Measurements from ENCODE around the gene SNHG17. TPM values are rescaled to one million over a fixed set of nuclear protein-coding genes. Genes with fewer than 3 reads are reported as not detected.

Gene SNHG17
- total RNA-seq, 2 experiments from 2014 or later: 40.7 to 40.8 TPM

DNA sequence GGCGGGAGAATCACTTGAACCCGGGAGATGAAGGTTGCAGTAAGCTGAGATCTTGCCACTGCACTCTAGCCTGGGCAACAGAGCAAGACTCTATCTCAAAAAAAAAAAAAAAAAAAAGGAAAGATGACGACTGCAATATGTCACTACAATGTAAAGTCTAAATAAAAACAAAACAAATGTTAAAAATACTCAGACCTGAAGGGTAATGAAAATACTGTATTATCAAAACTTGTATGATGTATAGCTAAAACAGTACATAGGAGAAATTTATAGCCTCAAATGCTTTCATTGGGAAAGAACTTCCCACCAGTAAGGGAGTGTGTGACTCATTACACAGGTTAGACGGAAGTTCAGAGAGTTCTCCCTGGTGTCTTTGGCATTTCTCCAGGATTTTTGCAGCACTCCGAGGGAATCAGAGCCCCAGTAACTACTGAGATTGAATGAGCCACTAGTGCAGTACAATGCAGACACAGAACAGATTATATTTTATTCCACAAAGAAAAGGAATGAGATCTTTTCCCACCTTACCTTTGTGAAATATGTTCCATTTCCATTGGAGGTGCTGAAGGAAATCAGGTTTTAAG lies 25.0 kb upstream of the SNHG17 start:
- no peak for DNase-seq
- no peaks in the 10 kb centered on the region for H3K4me1 Mint-ChIP-seq
- H3K36me3 Mint-ChIP-seq (ENCODE audit: low read depth): no peaks in the 10 kb centered on the region
- H3K27ac Mint-ChIP-seq: no peak overlapping the region
- peaks cover 3% of the 10 kb centered on the region for H3K27me3 Mint-ChIP-seq
- H3K4me3 Mint-ChIP-seq: no peak overlapping the region
- CTCF ChIA-PET: interaction anchor here (0.7 to 0.9 kb wide), 2 partner anchors 12 to 13 kb away, joined by 3 read pairs; partner anchors contain the start of gene RALGAPB
- POLR2A ChIA-PET: no interaction called here
- no peaks in the 10 kb centered on the region for H3K9me3 Mint-ChIP-seq

DNA sequence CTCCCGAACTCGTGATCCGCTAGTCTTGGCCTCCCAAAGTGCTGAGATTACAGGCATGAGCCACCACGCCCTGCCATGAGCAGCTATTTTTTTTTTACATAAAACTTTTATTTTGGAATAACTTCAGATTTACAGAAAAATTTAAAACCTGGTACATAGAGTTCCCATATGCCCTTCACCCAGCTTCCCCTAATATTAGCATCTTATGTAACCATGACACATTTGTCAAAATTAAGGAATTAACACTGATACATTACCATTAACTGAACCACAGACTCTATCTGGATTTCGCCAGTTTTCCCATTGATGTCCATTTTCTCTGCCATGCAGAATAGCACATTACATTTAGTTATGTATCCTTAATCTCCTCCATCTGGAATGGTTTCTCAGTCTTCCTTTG lies 23.2 kb upstream of the SNHG17 start:
- CTCF ChIA-PET: interaction anchor here (1.7 kb wide), 1 partner anchor 12 kb away, joined by 15 read pairs; no protein-coding TSS in a partner anchor
- no peak overlapping the region for H3K4me3 Mint-ChIP-seq
- DNase-seq: no peak
- no peaks in the 10 kb centered on the region for H3K4me1 Mint-ChIP-seq
- peaks cover 3% of the 10 kb centered on the region for H3K27me3 Mint-ChIP-seq
- H3K27ac Mint-ChIP-seq: no peak overlapping the region
- POLR2A ChIA-PET: no interaction called here
- H3K36me3 Mint-ChIP-seq (ENCODE audit: low read depth): no peaks in the 10 kb centered on the region
- H3K9me3 Mint-ChIP-seq: no peaks in the 10 kb centered on the region

DNA sequence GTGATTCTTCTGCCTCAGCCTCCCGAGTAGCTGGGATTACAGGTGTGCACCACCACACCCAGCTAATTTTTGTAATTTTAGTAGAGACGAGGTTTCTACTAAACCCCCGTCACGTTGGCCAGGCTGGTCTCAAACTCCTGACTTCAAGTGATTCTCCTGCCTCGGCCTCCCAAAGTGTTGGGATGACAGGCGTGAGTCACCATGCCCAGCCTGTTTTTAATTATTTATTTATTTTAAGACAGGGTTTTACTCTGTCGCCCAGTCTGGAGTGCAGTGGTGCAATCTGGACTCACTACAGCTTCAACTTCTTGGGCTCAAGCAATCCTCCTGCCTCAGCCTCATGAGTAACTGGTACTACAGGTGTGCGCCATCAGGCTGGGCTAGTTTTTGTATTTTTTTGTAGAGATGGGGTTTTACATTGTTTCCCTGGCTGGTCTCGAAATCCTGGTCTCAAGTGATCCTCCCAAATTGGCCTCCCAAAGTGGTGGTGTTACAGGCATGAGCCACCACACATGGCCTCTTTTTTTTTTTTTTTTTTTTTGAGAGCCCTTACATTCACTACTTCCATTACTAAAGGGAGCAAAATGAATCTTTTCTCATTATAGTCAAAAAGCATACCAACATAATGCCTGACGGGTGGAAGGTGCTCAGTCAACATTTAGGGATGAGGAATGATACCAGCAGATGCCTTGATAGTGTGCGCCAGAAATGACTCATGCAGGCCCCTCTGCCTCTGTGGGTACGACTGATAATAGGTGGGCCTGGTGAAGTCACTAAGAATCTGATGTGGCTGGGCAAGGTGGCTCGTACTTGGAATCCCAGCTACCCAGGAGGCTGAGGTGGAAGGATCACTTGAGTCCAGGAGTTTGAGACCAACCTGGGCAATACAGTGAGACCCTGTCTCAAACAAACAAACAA lies 19.7 kb upstream of the SNHG17 start:
- Mint-ChIP-seq H3K27me3 (peaks cover 3% of the 10 kb centered on the region), H3K4me3 (no peak overlapping the region), H3K36me3 (ENCODE audit: low read depth) (peaks cover 10% of the 10 kb centered on the region), H3K27ac (no peak overlapping the region), H3K4me1 (peaks cover 2% of the 10 kb centered on the region), H3K9me3 (no peaks in the 10 kb centered on the region)
- no peak for DNase-seq
- CTCF ChIA-PET: interaction anchor here (1.1 to 1.7 kb wide), 2 partner anchors 9 to 20 kb away, joined by 4 to 5 read pairs; partner anchors contain the start of gene SNHG17
- POLR2A ChIA-PET: no interaction called here

- no peak overlapping the region for H3K27ac Mint-ChIP-seq
- H3K9me3 Mint-ChIP-seq: no peaks in the 10 kb centered on the region
- peaks cover 14% of the 10 kb centered on the region for H3K36me3 Mint-ChIP-seq (ENCODE audit: low read depth)
- H3K27me3 Mint-ChIP-seq: peaks cover 3% of the 10 kb centered on the region
- CTCF ChIA-PET: interaction anchor here (0.6 to 1.7 kb wide), 2 partner anchors 19 to 61 kb away, joined by 3 to 5 read pairs; partner anchors contain the start of gene SNHG17
- H3K4me1 Mint-ChIP-seq: peaks cover 6% of the 10 kb centered on the region
- DNase-seq: no peak
- H3K4me3 Mint-ChIP-seq: no peak overlapping the region
- POLR2A ChIA-PET: no interaction called here
These were observed 18.8 kb upstream of the SNHG17 start for GRCh38 chr20:38453941-38454340.

DNA sequence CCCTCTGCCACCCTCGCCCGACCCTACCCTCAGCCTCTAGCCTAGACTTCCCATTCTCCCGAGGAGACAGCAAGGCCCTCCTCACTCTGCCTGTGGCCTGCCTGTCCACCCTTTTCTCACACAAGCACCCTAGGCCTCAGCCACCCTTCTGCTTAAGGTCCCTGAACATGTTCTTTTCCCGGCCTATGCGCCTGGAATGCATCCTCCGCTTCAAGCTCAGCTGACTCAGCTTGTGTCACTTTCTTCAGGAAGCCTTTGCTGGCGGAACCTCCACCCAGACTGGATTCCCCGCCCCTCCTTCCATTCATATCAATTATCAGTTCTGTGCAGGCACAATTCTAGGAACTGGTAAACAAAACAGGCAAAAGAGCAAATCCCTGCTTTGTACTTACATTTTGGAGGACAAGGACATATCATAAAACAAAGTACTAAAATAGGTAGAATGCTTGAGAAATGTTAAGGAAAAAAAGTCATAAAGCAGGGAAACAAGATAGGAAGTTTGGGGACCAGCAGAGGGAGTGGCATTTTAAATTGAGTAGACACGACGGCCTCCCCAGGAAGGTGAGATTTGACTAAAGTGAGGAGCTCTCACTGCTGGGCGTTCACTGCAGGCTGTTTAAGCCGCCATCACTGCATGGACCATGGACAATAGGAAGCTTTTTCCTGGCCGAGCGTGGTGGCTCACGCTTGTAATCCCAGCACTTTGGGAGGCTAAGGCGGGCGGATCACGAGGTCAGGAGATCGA lies 17.9 kb upstream of the SNHG17 start:
- Mint-ChIP-seq H3K9me3 (no peaks in the 10 kb centered on the region), H3K4me3 (no peak overlapping the region), H3K27me3 (peaks cover 3% of the 10 kb centered on the region), H3K36me3 (ENCODE audit: low read depth) (peaks cover 14% of the 10 kb centered on the region), H3K4me1 (peaks cover 12% of the 10 kb centered on the region), H3K27ac (no peak overlapping the region)
- no peak for DNase-seq
- CTCF ChIA-PET: interaction anchor here (0.6 to 1.7 kb wide), 3 partner anchors 18 to 930 kb away, joined by 3 to 6 read pairs (median 5); partner anchors contain the start of gene SNHG17
- POLR2A ChIA-PET: no interaction called here

DNA sequence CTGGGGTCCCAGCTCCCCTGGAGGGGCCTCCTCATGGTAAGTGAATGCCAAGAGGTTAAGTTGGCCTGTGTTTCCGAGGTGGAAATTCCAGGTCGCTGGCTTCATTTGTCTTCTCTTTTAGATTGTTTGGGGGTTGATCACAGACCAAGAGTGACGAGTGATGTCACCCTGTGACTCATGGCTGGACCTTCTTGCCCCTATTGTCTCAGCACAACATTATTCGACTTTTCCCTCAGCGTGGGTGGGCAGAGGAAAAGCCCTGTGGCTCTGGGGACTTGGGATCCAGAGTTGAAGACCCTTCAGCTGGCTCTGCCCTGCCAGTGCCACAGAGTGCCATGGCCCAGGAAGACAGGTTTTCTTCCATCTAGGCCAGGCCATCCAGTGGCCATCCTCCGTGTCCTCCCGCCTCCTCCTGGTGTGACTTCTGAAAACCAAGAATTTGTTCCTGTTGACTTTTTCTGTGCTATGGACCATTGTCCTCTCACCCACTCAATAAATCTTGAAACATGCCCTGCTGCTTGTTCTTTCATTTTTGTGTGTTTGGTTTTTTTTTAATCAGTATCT lies 15.4 kb upstream of the SNHG17 start:
- H3K27ac Mint-ChIP-seq: no peak overlapping the region
- no peak overlapping the region for H3K4me3 Mint-ChIP-seq
- ChIA-PET POLR2A (no interaction called here), CTCF (interaction anchor here (1.0 to 1.9 kb wide), 2 partner anchors 15 to 16 kb away, joined by 3 to 4 read pairs; partner anchors contain the start of gene SNHG17)
- no peaks in the 10 kb centered on the region for H3K27me3 Mint-ChIP-seq
- peaks cover 29% of the 10 kb centered on the region for H3K4me1 Mint-ChIP-seq
- no peak for DNase-seq
- peaks cover 14% of the 10 kb centered on the region for H3K36me3 Mint-ChIP-seq (ENCODE audit: low read depth)
- H3K9me3 Mint-ChIP-seq: no peaks in the 10 kb centered on the region

GRCh38 chr20:38449046-38449445 lies 13.9 kb upstream of the SNHG17 start:
- Mint-ChIP-seq H3K27me3 (no peaks in the 10 kb centered on the region), H3K4me1 (peaks cover 31% of the 10 kb centered on the region), H3K4me3 (no peak overlapping the region), H3K27ac (no peak overlapping the region), H3K36me3 (ENCODE audit: low read depth) (peaks cover 14% of the 10 kb centered on the region), H3K9me3 (no peaks in the 10 kb centered on the region)
- no peak for DNase-seq
- POLR2A ChIA-PET: no interaction called here
- CTCF ChIA-PET: interaction anchor here (1.9 kb wide), 1 partner anchor 14 kb away, joined by 4 read pairs; the partner anchor contains the start of gene SNHG17

DNA sequence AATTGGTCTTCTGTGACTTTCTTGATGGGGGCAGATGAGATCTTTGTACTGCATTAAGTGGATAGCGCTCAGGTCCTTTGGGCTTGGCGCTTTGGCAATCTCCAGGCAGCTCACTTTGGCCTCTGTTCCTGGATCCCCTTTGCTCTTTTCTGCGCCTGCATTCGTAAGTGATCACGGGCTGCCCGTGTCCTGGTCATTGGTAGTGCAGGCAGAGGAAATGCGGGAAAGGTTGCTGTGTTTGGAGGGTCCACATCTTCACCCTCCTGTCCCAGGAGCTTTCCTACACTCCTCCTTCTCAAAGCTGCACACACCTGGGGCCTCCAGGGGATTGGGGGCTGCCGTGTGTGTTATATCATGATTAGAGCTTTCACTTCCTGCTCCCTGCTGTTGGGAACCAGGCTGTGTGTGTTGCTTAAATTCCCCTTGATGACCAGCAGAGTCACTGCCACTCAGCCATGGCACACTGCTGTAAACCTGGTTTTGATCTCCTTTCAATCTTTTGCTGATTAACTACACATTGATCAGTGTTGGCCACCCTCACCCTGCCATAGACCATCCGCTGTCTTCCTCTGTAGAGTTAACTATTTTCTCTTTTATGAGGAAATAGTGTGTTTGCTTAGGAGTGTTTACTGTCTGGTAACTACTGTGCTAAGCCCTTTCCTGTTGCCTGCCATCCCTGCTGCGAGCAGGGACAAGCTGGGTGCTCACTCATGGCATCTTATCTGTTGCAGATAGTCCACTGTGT lies 13.0 kb upstream of the SNHG17 start:
- H3K4me1 Mint-ChIP-seq: peaks cover 31% of the 10 kb centered on the region
- H3K9me3 Mint-ChIP-seq: no peaks in the 10 kb centered on the region
- ChIA-PET CTCF (interaction anchor here (0.6 to 1.7 kb wide), 4 partner anchors 13 to 475 kb away, joined by 3 to 27 read pairs (median 4); partner anchors contain the start of genes RALGAPB and SNHG17), POLR2A (interaction anchor here (3.2 kb wide), 1 partner anchor 13 kb away, joined by 23 read pairs; the partner anchor contains the start of gene SNHG17)
- no peak for DNase-seq
- no peaks in the 10 kb centered on the region for H3K27me3 Mint-ChIP-seq
- peak overlapping the region; percentile 82 for H3K27ac Mint-ChIP-seq
- peak overlapping the region; percentile 72 for H3K4me3 Mint-ChIP-seq
- H3K36me3 Mint-ChIP-seq (ENCODE audit: low read depth): peaks cover 14% of the 10 kb centered on the region

- peaks cover 14% of the 10 kb centered on the region for H3K36me3 Mint-ChIP-seq (ENCODE audit: low read depth)
- ChIA-PET CTCF (interaction anchor here (0.6 to 2.1 kb wide), 8 partner anchors 10 to 476 kb away, joined by 3 to 27 read pairs (median 4); partner anchors contain the start of genes RALGAPB and SNHG17), POLR2A (interaction anchor here (3.2 kb wide), 1 partner anchor 13 kb away, joined by 23 read pairs; the partner anchor contains the start of gene SNHG17)
- no peak for DNase-seq
- H3K27ac Mint-ChIP-seq: peak overlapping the region; percentile 82
- peaks cover 5% of the 10 kb centered on the region for H3K27me3 Mint-ChIP-seq
- peaks cover 31% of the 10 kb centered on the region for H3K4me1 Mint-ChIP-seq
- H3K4me3 Mint-ChIP-seq: peak overlapping the region; percentile 72
- H3K9me3 Mint-ChIP-seq: no peaks in the 10 kb centered on the region
These were observed 12.1 kb upstream of the SNHG17 start for GRCh38 chr20:38447251-38447661.

DNA sequence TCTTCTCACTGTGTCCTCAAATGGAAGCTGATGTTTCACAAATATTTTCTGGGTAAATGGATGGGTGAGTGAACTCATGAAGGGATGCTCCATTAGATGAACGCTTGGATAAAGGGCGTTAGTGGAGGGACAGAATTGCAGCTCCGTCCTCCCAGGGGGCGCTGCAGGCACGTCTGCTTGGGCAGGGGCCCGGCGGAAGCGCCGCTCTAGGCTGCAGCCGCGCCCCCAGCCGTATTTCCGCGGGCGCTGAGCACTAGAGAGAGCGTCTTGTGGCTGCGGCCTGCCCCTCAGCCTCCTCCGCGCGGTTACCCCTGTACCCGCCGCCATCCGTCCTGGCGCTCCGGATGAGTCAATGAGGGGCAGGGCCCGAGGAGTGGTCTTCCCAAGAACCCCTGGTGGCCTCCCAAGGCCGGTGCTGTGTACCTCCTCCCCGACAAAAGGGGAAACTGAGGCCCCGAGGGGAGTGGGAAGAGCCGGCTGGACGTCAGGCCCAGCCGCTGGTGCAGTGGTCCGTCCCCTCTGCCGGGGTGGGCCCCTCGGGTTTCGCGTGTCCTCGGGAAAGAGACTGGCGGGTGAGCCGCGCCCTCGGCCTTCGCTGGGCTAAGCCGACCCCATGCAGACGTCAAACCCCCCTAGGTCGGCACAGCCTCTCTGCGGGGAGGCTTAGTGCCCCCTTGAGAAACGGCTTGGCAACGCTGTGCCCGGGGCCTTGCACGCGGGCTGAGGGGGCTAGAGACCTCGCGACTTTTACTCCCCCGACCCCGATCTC lies 11.5 kb upstream of the SNHG17 start:
- peaks cover 5% of the 10 kb centered on the region for H3K27me3 Mint-ChIP-seq
- CTCF ChIA-PET: interaction anchor here (0.6 to 4.2 kb wide), 14 partner anchors 9 to 83 kb away, joined by 3 to 88 read pairs (median 6); partner anchors contain the start of genes RALGAPB and SNHG17
- POLR2A ChIA-PET: interaction anchor here (3.2 kb wide), 1 partner anchor 12 kb away, joined by 23 read pairs; the partner anchor contains the start of gene SNHG17
- peaks cover 14% of the 10 kb centered on the region for H3K36me3 Mint-ChIP-seq (ENCODE audit: low read depth)
- peak overlapping the region; percentile 82 for H3K27ac Mint-ChIP-seq
- DNase-seq: peak; percentile 92
- H3K4me3 Mint-ChIP-seq: peak overlapping the region; percentile 72
- peaks cover 31% of the 10 kb centered on the region for H3K4me1 Mint-ChIP-seq
- no peaks in the 10 kb centered on the region for H3K9me3 Mint-ChIP-seq

Measured in activated CD4-positive, alpha-beta T cell treated with anti-CD3 and anti-CD28 coated beads, Interleukin-2, amount 10 ng/mL, durations not matched to agents 7 days and 5 days (primary cell).